Subcutaneous adipose tissue (tissue), 4 donors: ENCODE data around the gene RAD51B. TPM values are rescaled to one million over a fixed set of nuclear protein-coding genes. Genes with fewer than 3 reads are reported as not detected.

ENCODE experiments used
- CTCF ChIP-seq: fragments of 450-650 bp; IDR thresholded peaks from one replicate; pipeline ENCODE4 v1.5.1; 2016; ENCODE audit warnings: low read depth, mild to moderate bottlenecking, control low read depth, antibody characterized with exemption, moderate library complexity
- total RNA-seq, 4 donors: library from RNA; depleted of rRNA; stranded (reverse); fragments of >200 nt; gene quantifications; one replicate each; pipeline ENCODE4 v1.1.0, GENCODE V29; 2016

The RAD51B gene
- total RNA-seq, 4 donors from 2014 or later, result 9.7 to 24.1 (median 16.7) TPM

DNA sequence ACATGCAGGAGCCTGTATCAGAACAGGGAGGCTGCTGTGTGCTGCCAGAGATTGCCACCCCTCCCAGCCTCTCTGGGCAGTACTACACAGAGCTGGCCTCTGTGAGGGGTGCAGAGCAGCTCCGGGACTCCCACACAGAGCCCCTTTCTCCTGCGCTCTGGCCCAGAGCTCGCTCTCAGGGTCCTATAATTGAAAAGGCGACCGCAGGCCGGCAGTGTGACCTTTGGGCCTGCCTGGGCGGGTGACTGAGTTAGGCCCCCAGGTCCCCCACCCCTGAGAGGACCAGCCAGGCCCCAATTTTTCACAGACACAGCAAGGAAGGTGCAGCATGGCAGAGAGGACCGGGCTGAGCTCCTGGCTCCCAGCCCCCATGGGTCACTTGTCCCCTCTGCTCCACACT, 836.9 kb downstream of the RAD51B start:
- no peak for TF ChIP-seq CTCF

DNA sequence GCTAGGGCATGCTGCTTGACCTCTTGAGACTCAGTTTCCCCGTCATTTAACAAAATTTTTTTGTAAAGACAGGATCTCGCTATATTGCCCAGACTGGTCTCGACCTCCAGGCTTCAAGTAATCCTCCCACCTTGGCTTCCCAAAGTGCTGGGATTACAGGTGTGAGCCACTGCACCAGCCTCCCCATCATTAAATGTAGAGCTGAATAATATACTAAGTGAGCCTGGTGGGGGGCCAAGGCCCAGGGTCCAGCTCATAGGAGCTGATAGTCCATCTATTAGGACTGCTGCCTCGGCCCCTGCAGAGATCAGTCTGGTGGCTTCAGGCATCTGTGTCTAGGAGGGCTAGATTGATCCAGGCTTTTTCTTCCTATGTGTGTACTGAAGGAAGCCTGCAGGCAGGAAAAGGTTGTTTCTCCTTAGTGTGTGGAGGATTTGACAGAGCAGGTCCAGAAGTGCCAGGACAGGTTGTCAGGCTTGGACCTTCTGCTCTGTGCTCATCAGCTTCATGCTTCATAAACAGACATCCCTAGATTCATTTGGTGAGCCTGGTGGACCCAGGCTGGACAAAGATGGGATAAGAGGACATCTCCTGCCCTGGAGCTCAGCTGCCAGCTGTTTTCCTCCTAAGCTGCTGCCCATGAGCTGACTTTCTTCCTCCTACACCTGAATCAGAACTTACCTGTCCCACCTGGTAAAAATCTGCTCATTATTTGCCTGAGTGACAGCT, 837.9 kb downstream of the RAD51B start:
- TF ChIP-seq CTCF, result no peak

DNA sequence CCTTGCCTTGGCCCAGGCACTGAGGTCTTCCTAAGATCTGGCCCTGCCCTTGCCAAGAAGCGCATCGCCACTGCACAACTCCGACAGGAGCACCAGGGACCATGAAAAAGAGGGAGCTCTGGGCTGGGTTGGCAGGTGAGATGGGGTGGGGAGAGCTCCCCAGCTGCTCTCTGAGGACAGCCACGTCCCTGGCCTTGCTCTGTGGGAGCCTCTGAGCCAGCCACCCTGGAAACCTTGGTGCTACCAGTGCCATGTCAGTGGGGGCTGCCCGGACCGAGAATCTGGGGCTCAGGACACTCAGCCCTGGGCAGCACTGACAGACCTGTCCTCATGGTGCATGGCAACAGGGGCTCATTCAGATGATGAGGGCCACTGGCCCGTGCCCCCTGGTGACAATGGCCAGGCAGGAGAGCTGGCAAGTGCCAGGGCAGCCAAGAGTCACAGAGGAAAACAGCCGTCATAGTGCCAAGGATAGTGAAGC, 838.5 kb downstream of the RAD51B start:
- no peak for TF ChIP-seq CTCF

- no peak for TF ChIP-seq CTCF
Observed at GRCh38 chr14:68658943-68659931, 839.7 kb downstream of the RAD51B start.

- TF ChIP-seq CTCF, result no peak
Observed at GRCh38 chr14:68660495-68660894, 840.9 kb downstream of the RAD51B start.

GRCh38 chr14:68661226-68662225, 841.9 kb downstream of the RAD51B start:
- TF ChIP-seq CTCF, result no peak
